22Rv1 (cell line): ENCODE measurements around the gene SH2D4B.

ENCODE experiments used
- CTCF ChIP-seq: fragments of 450-650 bp; IDR thresholded peaks from 2 replicates; pipeline ENCODE4 v1.5.1; 2017; ENCODE audit warnings: mild to moderate bottlenecking
- ZFX ChIP-seq: fragments of 450-650 bp; IDR thresholded peaks from 2 replicates; pipeline ENCODE4 v1.6.1; 2017; ENCODE audit warnings: antibody characterized with exemption, borderline replicate concordance

- TF ChIP-seq CTCF (no peak), ZFX (no peak)
Observed at GRCh38 chr10:80545258-80545881, 7.7 kb downstream of the SH2D4B start.
